Endothelial cell of umbilical vein (primary cell): ENCODE measurements around the gene BBLN. TPM values are rescaled to one million over a fixed set of nuclear protein-coding genes. Genes with fewer than 3 reads are reported as not detected.

Experiments used
- BruUV-seq: library from RNA; stranded (reverse); fragments of 400-500 nt; replicated peaks from 2 replicates; lab custom pipeline; 2021; lab: Mats Ljungman, UMichigan
- CTCF ChIA-PET: fragments of 300-600, 350-600 bp; sonication (Branson Sonifier 250); formaldehyde crosslinking; loops from one replicate; lab custom pipeline; 2021; ENCODE audit warnings: antibody characterized with exemption, inconsistent platforms; lab: Charles Lee
- POLR2A ChIA-PET: fragments of 300-600, 350-600 bp; sonication (Branson Sonifier 250); formaldehyde crosslinking; loops from one replicate; lab custom pipeline; 2021; ENCODE audit warnings: antibody characterized with exemption, inconsistent platforms; lab: Charles Lee
- DNase-seq: peaks from one replicate; pipeline ENCODE4 v3.0.0-alpha.2; 2011; ENCODE audit warnings: low read depth, low spot score
- FAIRE-seq: peaks from 2 replicates; lab custom pipeline; 2011; peaks lifted over from hg19 to GRCh38; lab: Jason Lieb, UNC
- H2AFZ ChIP-seq: 2 replicates; pipeline ENCODE4 v1.6.0; 2012; ENCODE audit warnings: low read depth, low read length, control low read depth, inconsistent platforms
- H3K27ac ChIP-seq: 2 replicates; pipeline ENCODE4 v1.5.1; 2011; ENCODE audit warnings: low read depth, mild to moderate bottlenecking, control low read depth, low read length, moderate library complexity; ENCODE audit not compliant: insufficient read depth
- H3K27me3 ChIP-seq, 2 experiments: 2 replicates each; pipeline versions ENCODE4 v1.6.0 to v1.6.1; 2011; ENCODE audit warnings: low read length in 2 of 2, mixed read lengths in 1 of 2; ENCODE audit not compliant: control insufficient read depth in 2 of 2, insufficient read depth in 2 of 2
- H3K36me3 ChIP-seq, 2 experiments: 2 replicates in 1 of 2; 3 replicates in 1 of 2; pipeline ENCODE4 v1.5.1; 2011; ENCODE audit warnings: low read length in 2 of 2, mild to moderate bottlenecking in 1 of 2, moderate library complexity in 1 of 2; ENCODE audit not compliant: control insufficient read depth in 2 of 2, insufficient read depth in 2 of 2; ENCODE audit errors: extremely low read depth in 1 of 2
- H3K4me1 ChIP-seq: 3 replicates; pipeline ENCODE4 v1.5.1; 2011; ENCODE audit warnings: mild to moderate bottlenecking, low read length; ENCODE audit not compliant: control insufficient read depth, insufficient read depth; ENCODE audit errors: extremely low read depth
- H3K4me2 ChIP-seq: 2 replicates; pipeline ENCODE4 v1.6.1; 2011; ENCODE audit warnings: low read length, control low read depth, mixed read lengths; ENCODE audit not compliant: insufficient read depth
- H3K4me3 ChIP-seq, 3 experiments: fragments of 200-600 bp in 1 of 3; sonication (generic), shearing (Covaris generic) in 1 of 3; replicated peaks in 1 of 3; 2 replicates each; pipeline ENCODE4 v1.5.1; 2011 to 2016; ENCODE audit warnings: control low read depth in 3 of 3, low read length in 3 of 3, mild to moderate bottlenecking in 2 of 3, inconsistent platforms in 1 of 3, low read depth in 1 of 3, moderate library complexity in 1 of 3; ENCODE audit not compliant: insufficient read depth in 1 of 3
- H3K79me2 ChIP-seq: 2 replicates; pipeline ENCODE4 v1.6.0; 2012; ENCODE audit warnings: low read length, inconsistent platforms; ENCODE audit not compliant: control insufficient read depth, insufficient read depth
- H3K9ac ChIP-seq: replicated peaks from 2 replicates; pipeline ENCODE3; 2011; ENCODE audit warnings: low read length, control low read depth; ENCODE audit not compliant: insufficient read depth; ENCODE audit errors: extremely low read depth
- H3K9me1 ChIP-seq: replicated peaks from 3 replicates; pipeline ENCODE4 v1.6.0; 2011; ENCODE audit warnings: mild to moderate bottlenecking, low read length; ENCODE audit not compliant: control insufficient read depth, insufficient read depth; ENCODE audit errors: extremely low read depth
- H3K9me3 ChIP-seq: replicated peaks from 2 replicates; pipeline ENCODE4 v1.5.1; 2012; ENCODE audit warnings: low read length, inconsistent platforms; ENCODE audit not compliant: control insufficient read depth, insufficient read depth
- H4K20me1 ChIP-seq: replicated peaks from 2 replicates; pipeline ENCODE3; 2011; ENCODE audit warnings: mild to moderate bottlenecking, low read length; ENCODE audit not compliant: control insufficient read depth, insufficient read depth; ENCODE audit errors: extremely low read depth
- CTCF ChIP-seq, 2 donors: IDR thresholded peaks; 1 replicate in 1 of 2; 2 replicates in 1 of 2; pipeline ENCODE4 v1.5.1; 2011; ENCODE audit warnings: low read length in 2 of 2, mild to moderate bottlenecking in 2 of 2, moderate library complexity in 2 of 2, control low read depth in 1 of 2, inconsistent platforms in 1 of 2, low read depth in 1 of 2; ENCODE audit not compliant: insufficient read depth in 1 of 2; ENCODE audit errors: extremely low read depth in 1 of 2
- EZH2 ChIP-seq: IDR thresholded peaks from 2 replicates; pipeline ENCODE4 v1.6.1; 2012; ENCODE audit warnings: borderline replicate concordance, low read depth, mild to moderate bottlenecking, moderate library complexity, low read length, inconsistent platforms; ENCODE audit not compliant: severe bottlenecking
- FOS ChIP-seq: IDR thresholded peaks from 2 replicates; pipeline ENCODE4 v1.6.1; 2011; ENCODE audit warnings: mild to moderate bottlenecking, low read length, moderate library complexity, borderline replicate concordance; ENCODE audit not compliant: insufficient read depth
- GATA2 ChIP-seq: IDR thresholded peaks from 2 replicates; pipeline ENCODE4 v1.7.0; 2011; ENCODE audit warnings: low read depth, mild to moderate bottlenecking, moderate library complexity, mixed read lengths, low read length; ENCODE audit not compliant: insufficient read length, insufficient read depth
- JUN ChIP-seq: IDR thresholded peaks from 2 replicates; pipeline ENCODE4 v1.6.1; 2011; ENCODE audit warnings: borderline replicate concordance, low read depth; ENCODE audit not compliant: insufficient read length, insufficient read depth
- MAX ChIP-seq: IDR thresholded peaks from 2 replicates; pipeline ENCODE4 v1.6.1; 2011; ENCODE audit not compliant: insufficient read depth, insufficient read length
- MYC ChIP-seq: IDR thresholded peaks from one replicate; pipeline ENCODE4 v1.6.1; 2011; ENCODE audit warnings: mild to moderate bottlenecking, low read depth, low read length
- POLR2A ChIP-seq: IDR thresholded peaks from 2 replicates; pipeline ENCODE4 v1.6.1; 2012; ENCODE audit warnings: low read depth, mild to moderate bottlenecking, control low read depth, low read length
- POLR2AphosphoS5 ChIP-seq: IDR thresholded peaks from 2 replicates; pipeline ENCODE4 v1.6.1; 2012; ENCODE audit warnings: low read depth, mild to moderate bottlenecking, control low read depth, low read length, moderate library complexity; ENCODE audit not compliant: insufficient read depth
- dilution Hi-C: fragments of 300-500 bp; cut with MboI; formaldehyde crosslinking; loops from one replicate; pipeline ENCODE4 v1.15.0; 2019; ENCODE audit warnings: low sequenced_read_pairs; ENCODE audit not compliant: extremely low pct_ligation_motif_present
- intact Hi-C: fragments of 100-400 bp; cut with micrococcal nuclease; formaldehyde crosslinking; loops from one replicate; pipeline ENCODE4 v1.10.0; 2022
- polyA plus RNA-seq, 4 experiments: library from polyadenylated mRNA; depleted of rRNA in 3 of 4; stranded (reverse) in 3 of 4; unstranded in 1 of 4; fragments of >200 nt; gene quantifications; 2 replicates each; pipeline versions ENCODE4 v1.2.1 to v1.2.3, GENCODE V29; 2011 to 2012; ENCODE audit warnings: missing spikeins in 1 of 4
- total RNA-seq: library from RNA; stranded (reverse); gene quantifications from 2 replicates; pipeline ENCODE4 v1.2.3, GENCODE V29; 2021

BBLN gene
- total and polyA plus RNA-seq, 2 donors (not counting 3 experiments of a cell fraction or from before 2014, with no cell fraction given) = 51.0 to 124 TPM

DNA sequence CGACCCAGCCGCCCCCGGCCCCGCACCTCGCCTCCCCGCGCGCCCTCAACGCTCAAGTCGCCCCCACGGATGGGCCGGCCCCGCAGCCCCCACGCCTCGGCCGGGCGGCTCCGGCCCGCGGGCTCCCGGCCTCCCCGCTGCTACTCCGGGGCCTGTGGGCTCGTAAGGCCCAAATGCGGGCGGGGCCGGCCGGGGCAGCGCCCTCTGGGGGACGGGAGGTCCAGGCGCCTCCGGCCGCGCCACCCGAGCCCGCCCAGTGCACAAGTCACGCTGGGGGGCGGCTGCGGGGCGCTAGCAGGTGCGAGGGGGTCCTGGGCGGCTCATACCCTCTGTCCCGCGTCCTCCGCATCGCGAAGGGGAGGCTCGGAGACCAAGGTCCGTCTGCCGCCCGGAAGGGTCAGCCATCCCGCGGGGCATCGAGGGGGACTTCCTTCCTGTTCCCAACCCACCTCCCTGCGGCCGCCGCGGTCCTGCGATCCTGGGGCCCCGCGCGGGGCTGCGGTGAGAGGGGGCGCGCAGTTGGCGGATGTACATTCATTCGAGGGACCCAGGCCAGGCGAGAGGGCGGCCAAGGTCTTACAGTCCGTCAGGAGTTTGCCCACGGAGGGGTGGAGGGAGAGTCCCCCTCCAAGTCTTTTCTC, 31.5 kb downstream of the BBLN start, which contains the start of gene CIZ1:
Gene CIZ1 (minus strand): TSS at position 167 of the 641 bp plus-strand sequence. CDS start 715 bp downstream, outside the sequence.
- BruUV-seq = no TSS peak
- dilution Hi-C loops = no loop called here
- Histone ChIP-seq H3K79me2 (peaks cover 17% of the 10 kb centered on the region), H3K27ac (peak within 1 kb of the TSS; percentile 37), H3K36me3 (peaks cover 7% of the 10 kb centered on the region in 2 experiments), H3K27me3 (no peaks in the 10 kb centered on the region), H3K9ac (peak within 1 kb of the TSS; percentile 82), H3K9me3 (no peaks in the 10 kb centered on the region), H3K9me1 (no peaks in the 10 kb centered on the region), H3K4me2 (peak within 1 kb of the TSS; percentile 57), H3K4me3 (peak within 1 kb of the TSS; percentile 70 to 89 (median 76)), H2AFZ (peak within 1 kb of the TSS; percentile 97), H4K20me1 (no peaks in the 10 kb centered on the region), H3K4me1 (peaks cover 11% of the 10 kb centered on the region)
- ChIA-PET CTCF (interaction anchor here (1.0 to 1.9 kb wide), 11 partner anchors 9 to 170 kb away, joined by 3 to 6 read pairs (median 4); no protein-coding TSS in a partner anchor), POLR2A (no interaction called here)
- intact Hi-C loops = loop anchor here (1.0 to 2.0 kb wide), 2 partner anchors 8 to 31 kb away; partner anchors contain the start of gene BBLN
- peak; percentile 74 for FAIRE-seq
- DNase-seq = peak; percentile 76
- TF ChIP-seq CTCF (IDR thresholded peaks at IDR 0.05; ENCODE audit: extremely low read depth in 1 of 2, insufficient read depth in 1 of 2, low read depth in 1 of 2, low read length in 2 of 2) (peak; percentile 74 to 86), MAX (no peak), FOS (no peak), MYC (no peak), POLR2A (peak; percentile 49), EZH2 (no peak), POLR2AphosphoS5 (peak; percentile 94), GATA2 (no peak), JUN (no peak)
